GM06990 (cell line): Measurements from ENCODE around the gene FHAD1.
"Not testable (repeated sequence)": the region's sequence is repeated elsewhere in the genome, so short reads cannot be mapped to it uniquely, and the experiment has no call there.

Experiments
- DNase-seq: peaks from one replicate; pipeline ENCODE4 v3.0.0-alpha.2; 2011; ENCODE audit not compliant: insufficient read length; ENCODE audit errors: extremely low read depth
- H3K27me3 ChIP-seq: replicated peaks from 2 replicates; pipeline ENCODE4 v1.6.0; 2011; ENCODE audit warnings: low read length; ENCODE audit not compliant: control insufficient read depth, insufficient read depth
- H3K36me3 ChIP-seq: 2 replicates; pipeline ENCODE4 v1.5.1; 2011; ENCODE audit warnings: low read length; ENCODE audit not compliant: control insufficient read depth, insufficient read depth
- H3K4me3 ChIP-seq: replicated peaks from 2 replicates; pipeline ENCODE4 v1.5.1; 2011; ENCODE audit warnings: low read depth, mild to moderate bottlenecking, control low read depth, low read length
- CTCF ChIP-seq: IDR thresholded peaks from 2 replicates; pipeline ENCODE4 v1.5.1; 2011; ENCODE audit warnings: low read length, control low read depth, mild to moderate bottlenecking, inconsistent platforms; ENCODE audit not compliant: insufficient read depth, poor library complexity, severe bottlenecking

The FHAD1 gene

DNA sequence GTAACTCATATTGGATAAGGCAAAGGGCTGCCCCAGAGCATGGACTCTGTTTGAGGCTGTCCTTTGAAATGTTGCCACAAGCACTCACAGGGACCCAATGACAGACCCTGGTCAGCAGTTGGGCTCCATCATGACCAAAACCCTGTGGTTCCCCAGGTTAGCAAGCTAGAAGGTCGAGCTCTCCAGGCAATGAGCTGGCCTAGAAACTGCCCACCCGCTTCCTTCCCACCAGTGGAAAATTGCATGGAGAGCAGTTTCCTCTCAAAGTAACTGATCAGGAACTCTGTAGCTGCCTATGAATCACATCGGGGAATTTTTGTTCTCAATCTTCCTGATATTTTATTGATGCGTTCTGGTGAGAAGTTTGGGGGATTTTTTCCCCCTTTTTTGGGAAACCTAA lies 52.8 kb downstream of the FHAD1 start:
- no peak overlapping the region for H3K4me3 ChIP-seq
- no peaks in the 10 kb centered on the region for H3K36me3 ChIP-seq
- no peak for DNase-seq
- no peak for TF ChIP-seq CTCF
- no peaks in the 10 kb centered on the region for H3K27me3 ChIP-seq

DNA sequence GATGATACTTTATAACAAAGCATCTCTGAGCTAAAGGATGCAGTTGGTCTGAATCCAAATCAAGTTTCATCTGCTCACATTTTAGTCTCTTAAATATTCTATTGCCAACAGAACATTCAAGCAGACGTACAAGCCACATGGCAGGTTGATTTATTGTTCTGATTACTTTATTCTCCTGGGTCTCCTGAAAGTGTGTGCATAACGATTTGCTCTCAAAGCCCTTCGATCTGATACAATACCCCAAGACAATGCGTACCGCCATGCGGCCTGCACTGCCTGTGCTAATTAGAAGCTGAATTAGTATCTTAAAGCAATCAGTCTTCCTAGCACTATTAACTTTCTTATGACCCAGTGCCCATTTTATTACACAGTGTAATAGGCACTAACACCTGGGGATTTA lies 56.9 kb downstream of the FHAD1 start:
- H3K4me3 ChIP-seq = no peak overlapping the region
- DNase-seq = no peak
- no peak for TF ChIP-seq CTCF
- no peaks in the 10 kb centered on the region for H3K27me3 ChIP-seq
- no peaks in the 10 kb centered on the region for H3K36me3 ChIP-seq

GRCh38 chr1:15304708-15305467 lies 57.9 kb downstream of the FHAD1 start:
- peak; percentile 95 for TF ChIP-seq CTCF
- H3K27me3 ChIP-seq = no peaks in the 10 kb centered on the region
- no peaks in the 10 kb centered on the region for H3K36me3 ChIP-seq
- peak; percentile 38 for DNase-seq
- H3K4me3 ChIP-seq = no peak overlapping the region

GRCh38 chr1:15305468-15305770 lies 58.4 kb downstream of the FHAD1 start:
- no peak for TF ChIP-seq CTCF

GRCh38 chr1:15306352-15306751 lies 59.3 kb downstream of the FHAD1 start:
- H3K36me3 ChIP-seq, DNase-seq, H3K4me3 ChIP-seq, H3K27me3 ChIP-seq: not testable (repeated sequence)

More at GRCh38 chr1:15305468-15305770, 58.4 kb downstream of the FHAD1 start:
- Histone ChIP-seq H3K27me3 (no peaks in the 10 kb centered on the region), H3K4me3 (no peak overlapping the region), H3K36me3 (no peaks in the 10 kb centered on the region)
- no peak for DNase-seq

DNA sequence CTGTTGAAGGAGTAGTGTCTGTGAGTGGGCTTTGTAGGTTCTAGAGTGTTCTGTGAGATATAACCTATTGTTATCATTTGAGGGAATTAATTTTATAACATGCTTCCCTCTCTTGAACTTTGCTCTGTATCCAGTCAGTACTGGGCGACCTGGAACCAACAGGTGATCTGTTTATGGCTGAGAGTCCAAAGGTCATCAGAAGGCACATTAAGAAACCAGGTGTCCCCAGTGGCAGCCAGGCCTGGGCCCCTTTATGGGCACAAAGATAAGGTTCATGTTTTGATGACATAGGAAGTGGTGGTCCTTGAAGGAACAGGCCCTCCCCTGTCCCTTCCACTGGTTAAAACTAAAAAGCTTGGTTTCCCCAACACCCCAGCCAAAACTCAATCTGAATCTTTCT lies 61.1 kb downstream of the FHAD1 start:
- no peak for TF ChIP-seq CTCF
- no peak for DNase-seq
- Histone ChIP-seq H3K36me3 (no peaks in the 10 kb centered on the region), H3K27me3 (peaks cover 4% of the 10 kb centered on the region), H3K4me3 (no peak overlapping the region)
